ENCODE data around the gene MRPL30.

DNA sequence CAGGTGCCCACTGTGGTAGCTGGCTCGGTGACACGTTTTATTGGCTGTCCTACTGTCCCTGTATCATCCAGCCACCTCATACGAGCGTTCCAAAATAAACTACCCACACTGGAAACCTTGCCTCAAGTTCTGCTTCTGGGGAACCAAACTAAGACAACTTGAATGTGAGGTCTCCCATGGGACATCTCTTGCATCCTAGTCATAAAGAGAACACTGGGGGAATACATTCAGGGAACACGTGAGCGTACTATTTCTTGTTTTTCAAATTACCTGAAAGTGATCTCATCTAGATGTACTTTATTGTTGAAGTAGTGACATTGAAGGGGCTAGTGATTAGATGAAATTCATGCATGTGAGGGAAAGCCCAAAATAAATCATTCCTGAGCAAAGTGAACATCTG, 59.4 kb downstream of the MRPL30 start:
- no peak for TF ChIP-seq ZFX (IDR thresholded peaks at IDR 0.05)
- TF ChIP-seq, protein P1, sequence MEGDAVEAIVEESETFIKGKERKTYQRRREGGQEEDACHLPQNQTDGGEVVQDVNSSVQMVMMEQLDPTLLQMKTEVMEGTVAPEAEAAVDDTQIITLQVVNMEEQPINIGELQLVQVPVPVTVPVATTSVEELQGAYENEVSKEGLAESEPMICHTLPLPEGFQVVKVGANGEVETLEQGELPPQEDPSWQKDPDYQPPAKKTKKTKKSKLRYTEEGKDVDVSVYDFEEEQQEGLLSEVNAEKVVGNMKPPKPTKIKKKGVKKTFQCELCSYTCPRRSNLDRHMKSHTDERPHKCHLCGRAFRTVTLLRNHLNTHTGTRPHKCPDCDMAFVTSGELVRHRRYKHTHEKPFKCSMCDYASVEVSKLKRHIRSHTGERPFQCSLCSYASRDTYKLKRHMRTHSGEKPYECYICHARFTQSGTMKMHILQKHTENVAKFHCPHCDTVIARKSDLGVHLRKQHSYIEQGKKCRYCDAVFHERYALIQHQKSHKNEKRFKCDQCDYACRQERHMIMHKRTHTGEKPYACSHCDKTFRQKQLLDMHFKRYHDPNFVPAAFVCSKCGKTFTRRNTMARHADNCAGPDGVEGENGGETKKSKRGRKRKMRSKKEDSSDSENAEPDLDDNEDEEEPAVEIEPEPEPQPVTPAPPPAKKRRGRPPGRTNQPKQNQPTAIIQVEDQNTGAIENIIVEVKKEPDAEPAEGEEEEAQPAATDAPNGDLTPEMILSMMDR (conservative IDR thresholded peaks at IDR 0.05), result no peak
